Gastrocnemius medialis (tissue), 4 donors: Measurements from ENCODE around the gene BNC2. TPM values are rescaled to one million over a fixed set of nuclear protein-coding genes. Genes with fewer than 3 reads are reported as not detected.

Experiments
- ATAC-seq, 2 donors: fragments of 150-250 bp; one replicate each; pipeline ENCODE4 v1.9.1; 2016
- DNase-seq, 2 donors: peaks; one replicate each; pipeline ENCODE4 v3.0.0-alpha.2; 2019
- H3K27ac ChIP-seq, 4 donors: fragments of 200-600 bp; sonication (generic); 1 replicate in 1 of 4; 2 replicates in 3 of 4; pipeline ENCODE4 v1.5.1; 2016 to 2018; ENCODE audit warnings: mild to moderate bottlenecking in 2 of 4, moderate library complexity in 1 of 4
- H3K27me3 ChIP-seq, 3 donors: fragments of 200-600 bp; sonication (generic) in 2 of 3; 1 replicate in 1 of 3; 2 replicates in 2 of 3; pipeline versions ENCODE4 v1.5.1 to v1.6.0; 2016 to 2019; ENCODE audit warnings: mild to moderate bottlenecking in 1 of 3, moderate library complexity in 1 of 3
- H3K36me3 ChIP-seq, 2 donors: fragments of 200-600 bp; sonication (generic) in 1 of 2; one replicate each; pipeline ENCODE4 v1.5.1; 2017 to 2018
- H3K4me1 ChIP-seq, 2 donors: fragments of 200-600 bp; sonication (generic) in 1 of 2; one replicate each; pipeline ENCODE4 v1.5.1; 2016 to 2017; ENCODE audit warnings: mild to moderate bottlenecking in 2 of 2
- H3K4me3 ChIP-seq, 4 donors: fragments of 200-600 bp; sonication (generic) in 3 of 4; 1 replicate in 1 of 4; 2 replicates in 3 of 4; pipeline ENCODE4 v1.5.1; 2016 to 2019; ENCODE audit warnings: mild to moderate bottlenecking in 2 of 4
- H3K9me3 ChIP-seq, 3 donors: fragments of 200-600 bp; sonication (generic) in 2 of 3; 1 replicate in 1 of 3; 2 replicates in 2 of 3; pipeline ENCODE4 v1.5.1; 2016 to 2019
- CTCF ChIP-seq, 5 experiments: fragments of 450-650 bp in 3 of 5; fragments of 200-600 bp in 2 of 5; sonication (generic) in 2 of 5; IDR thresholded peaks in 4 of 5; conservative IDR thresholded peaks in 1 of 5; 1 replicate in 4 of 5; 2 replicates in 1 of 5; pipeline ENCODE4 v1.5.1; 2016 to 2019; ENCODE audit warnings: antibody characterized with exemption in 5 of 5, mild to moderate bottlenecking in 3 of 5, moderate library complexity in 3 of 5
- POLR2A ChIP-seq, 2 donors: fragments of 450-650 bp; IDR thresholded peaks; one replicate each; pipeline ENCODE4 v1.6.1; 2017; ENCODE audit warnings: antibody characterized with exemption in 2 of 2, mild to moderate bottlenecking in 2 of 2, moderate library complexity in 2 of 2
- in situ Hi-C, 4 donors: fragments of 200-750 bp; cut with MboI; loops; one replicate each; pipeline versions ENCODE4 v1.15.0 to v1.8.0; 2017; ENCODE audit warnings: low sequenced_read_pairs in 4 of 4
- intact Hi-C: fragments of 100-400 bp; cut with DNase I; formaldehyde crosslinking; loops from one replicate; pipeline ENCODE4 v1.15.1; 2023; ENCODE audit warnings: low total_unique reads
- total RNA-seq, 4 donors: library from RNA; depleted of rRNA; stranded (reverse); fragments of >200 nt; gene quantifications; one replicate each; pipeline versions ENCODE4 v1.1.0 to v1.2.3, GENCODE V29; 2016

BNC2 gene
- total RNA-seq, 4 donors from 2014 or later, result 40.9 to 122 (median 68.7) TPM

- Histone ChIP-seq H3K27ac (no peak overlapping the region), H3K36me3 (no peaks in the 10 kb centered on the region), H3K27me3 (no peaks in the 10 kb centered on the region), H3K4me3 (no peak overlapping the region), H3K9me3 (no peaks in the 10 kb centered on the region), H3K4me1 (peaks cover 2 to 16% of the 10 kb centered on the region in 2 donors)
- ATAC-seq, result no peak
- in situ Hi-C loops (loop anchor here in 1 of 4 donors (25.0 kb wide), 1 partner anchor 375 kb away; no protein-coding TSS in a partner anchor), intact Hi-C loops (no loop called here)
- no peak for DNase-seq
- TF ChIP-seq CTCF (IDR thresholded peaks at IDR 0.05 in 4 of 5, conservative IDR thresholded peaks at IDR 0.05 in 1 of 5), result no peak
- no peak for TF ChIP-seq POLR2A (IDR thresholded peaks at IDR 0.05)
These were observed 157.7 kb downstream of the BNC2 start for GRCh38 chr9:16712787-16713186.

GRCh38 chr9:16710888-16711287 is 159.6 kb downstream of the BNC2 start:
- ATAC-seq (peak in 1 of 2 donors; percentile 65), DNase-seq (no peak)
- H3K36me3 ChIP-seq, result no peaks in the 10 kb centered on the region
- H3K4me1 ChIP-seq, result peaks cover 9 to 16% of the 10 kb centered on the region in 2 donors
- peak overlapping the region; percentile 17 to 31 (median 25) for H3K4me3 ChIP-seq
- TF ChIP-seq POLR2A (IDR thresholded peaks at IDR 0.05) (no peak), CTCF (IDR thresholded peaks at IDR 0.05 in 4 of 5, conservative IDR thresholded peaks at IDR 0.05 in 1 of 5) (no peak)
- intact Hi-C loops (no loop called here), in situ Hi-C loops (loop anchor here in 1 of 4 donors (25.0 kb wide), 1 partner anchor 374 kb away; no protein-coding TSS in a partner anchor)
- H3K27ac ChIP-seq, result peak overlapping the region; percentile 19 to 42 (median 28)
- no peaks in the 10 kb centered on the region for H3K9me3 ChIP-seq
- no peaks in the 10 kb centered on the region for H3K27me3 ChIP-seq

- Histone ChIP-seq H3K4me3 (no peak overlapping the region), H3K36me3 (no peaks in the 10 kb centered on the region), H3K9me3 (no peaks in the 10 kb centered on the region), H3K27me3 (no peaks in the 10 kb centered on the region), H3K4me1 (peaks cover 9 to 16% of the 10 kb centered on the region in 2 donors), H3K27ac (no peak overlapping the region)
- in situ Hi-C loops, result loop anchor here in 1 of 4 donors (25.0 kb wide), 1 partner anchor 373 kb away; no protein-coding TSS in a partner anchor
- intact Hi-C loops, result no loop called here
- TF ChIP-seq CTCF (IDR thresholded peaks at IDR 0.05 in 4 of 5, conservative IDR thresholded peaks at IDR 0.05 in 1 of 5), result no peak
- TF ChIP-seq POLR2A (IDR thresholded peaks at IDR 0.05), result no peak
- ATAC-seq, result no peak
- no peak for DNase-seq
These were observed 160.5 kb downstream of the BNC2 start for GRCh38 chr9:16709924-16710323.

GRCh38 chr9:16708656-16709435 is 161.6 kb downstream of the BNC2 start:
- H3K27me3 ChIP-seq, result no peaks in the 10 kb centered on the region
- peaks cover 13 to 19% of the 10 kb centered on the region in 2 donors for H3K4me1 ChIP-seq
- H3K4me3 ChIP-seq, result no peak overlapping the region
- intact Hi-C loops, result no loop called here
- no peak for ATAC-seq
- no peaks in the 10 kb centered on the region for H3K36me3 ChIP-seq
- H3K9me3 ChIP-seq, result no peaks in the 10 kb centered on the region
- H3K27ac ChIP-seq, result no peak overlapping the region
- no peak for DNase-seq
- TF ChIP-seq CTCF (IDR thresholded peaks at IDR 0.05 in 4 of 5, conservative IDR thresholded peaks at IDR 0.05 in 1 of 5) (no peak), POLR2A (IDR thresholded peaks at IDR 0.05) (no peak)
- in situ Hi-C loops, result loop anchor here in 1 of 4 donors (25.0 kb wide), 1 partner anchor 372 kb away; no protein-coding TSS in a partner anchor
